Esophagus (tissue), 2 donors: ENCODE data around the gene UBE2J2. TPM values are rescaled to one million over a fixed set of nuclear protein-coding genes. Genes with fewer than 3 reads are reported as not detected.

Experiments used
- H3K27ac ChIP-seq, 2 donors: one replicate each; pipeline ENCODE4 v1.5.1; 2013; ENCODE audit warnings: low read depth in 2 of 2, mild to moderate bottlenecking in 2 of 2, inconsistent platforms in 1 of 2, low read length in 1 of 2, moderate library complexity in 1 of 2
- H3K27me3 ChIP-seq, 2 donors: one replicate each; pipeline ENCODE4 v1.6.1; 2013; ENCODE audit warnings: low read length in 2 of 2, control low read depth in 1 of 2, mild to moderate bottlenecking in 1 of 2; ENCODE audit not compliant: insufficient read depth in 2 of 2, control insufficient read depth in 1 of 2
- H3K36me3 ChIP-seq, 2 donors: one replicate each; pipeline ENCODE4 v1.6.1; 2013; ENCODE audit warnings: low read length in 1 of 2; ENCODE audit not compliant: control insufficient read depth in 2 of 2, insufficient read depth in 2 of 2
- H3K4me1 ChIP-seq, 2 donors: one replicate each; pipeline ENCODE4 v1.6.1; 2013; ENCODE audit warnings: low read length in 1 of 2; ENCODE audit not compliant: control insufficient read depth in 2 of 2, insufficient read depth in 2 of 2
- H3K4me3 ChIP-seq, 2 donors: one replicate each; pipeline ENCODE4 v1.5.1; 2013; ENCODE audit warnings: low read length in 2 of 2, mild to moderate bottlenecking in 2 of 2, low read depth in 1 of 2, moderate library complexity in 1 of 2
- H3K9me3 ChIP-seq, 2 donors: one replicate each; pipeline ENCODE4 v1.6.1; 2013; ENCODE audit warnings: mild to moderate bottlenecking in 2 of 2, low read depth in 1 of 2, low read length in 1 of 2, moderate library complexity in 1 of 2; ENCODE audit not compliant: control insufficient read depth in 2 of 2, insufficient read depth in 1 of 2
- WGBS, 2 donors: extraction: QIAGEN DNeasy Blood & Tissue Kit; methylation state at CpG; one replicate each; pipeline ENCODE4 v1.1.7; 2013; 5-methylcytosine and 5-hydroxymethylcytosine counted together
- polyA plus RNA-seq, 2 donors: library from polyadenylated mRNA; stranded (reverse); fragments of 200-250 nt; gene quantifications; one replicate each; pipeline ENCODE4 v1.2.3, GENCODE V29; 2013
- donor health status: healthy with polysubstance abuse.
- donor health status: Bipolar disorder and iron deficiency.

Gene UBE2J2
- polyA plus RNA-seq, 2 donors: 38.2 to 40.9 TPM

- H3K27ac ChIP-seq: peak overlapping the region; percentile 89 to 97
- peaks cover 4 to 29% of the 10 kb centered on the region in 2 donors for H3K4me1 ChIP-seq
- 12% methylated on average over 24 of the region's 24 CpGs for WGBS, 2 donors
- peaks cover 9 to 33% of the 10 kb centered on the region in 2 donors for H3K36me3 ChIP-seq
- no peaks in the 10 kb centered on the region for H3K9me3 ChIP-seq
- peak overlapping the region; percentile 88 to 91 for H3K4me3 ChIP-seq
- no peaks in the 10 kb centered on the region for H3K27me3 ChIP-seq
Observed at GRCh38 chr1:1230656-1231399, 42.8 kb downstream of the UBE2J2 start.

- no peaks in the 10 kb centered on the region for H3K27me3 ChIP-seq
- 90 to 93% methylated on average over 19 of the region's 19 CpGs for WGBS, 2 donors
- no peak overlapping the region for H3K4me3 ChIP-seq
- H3K4me1 ChIP-seq: peaks cover 8 to 39% of the 10 kb centered on the region in 2 donors
- H3K27ac ChIP-seq: no peak overlapping the region
- H3K9me3 ChIP-seq: no peaks in the 10 kb centered on the region
- H3K36me3 ChIP-seq: peaks cover 12 to 41% of the 10 kb centered on the region in 2 donors
Observed at GRCh38 chr1:1229770-1230169, 43.9 kb downstream of the UBE2J2 start.

DNA sequence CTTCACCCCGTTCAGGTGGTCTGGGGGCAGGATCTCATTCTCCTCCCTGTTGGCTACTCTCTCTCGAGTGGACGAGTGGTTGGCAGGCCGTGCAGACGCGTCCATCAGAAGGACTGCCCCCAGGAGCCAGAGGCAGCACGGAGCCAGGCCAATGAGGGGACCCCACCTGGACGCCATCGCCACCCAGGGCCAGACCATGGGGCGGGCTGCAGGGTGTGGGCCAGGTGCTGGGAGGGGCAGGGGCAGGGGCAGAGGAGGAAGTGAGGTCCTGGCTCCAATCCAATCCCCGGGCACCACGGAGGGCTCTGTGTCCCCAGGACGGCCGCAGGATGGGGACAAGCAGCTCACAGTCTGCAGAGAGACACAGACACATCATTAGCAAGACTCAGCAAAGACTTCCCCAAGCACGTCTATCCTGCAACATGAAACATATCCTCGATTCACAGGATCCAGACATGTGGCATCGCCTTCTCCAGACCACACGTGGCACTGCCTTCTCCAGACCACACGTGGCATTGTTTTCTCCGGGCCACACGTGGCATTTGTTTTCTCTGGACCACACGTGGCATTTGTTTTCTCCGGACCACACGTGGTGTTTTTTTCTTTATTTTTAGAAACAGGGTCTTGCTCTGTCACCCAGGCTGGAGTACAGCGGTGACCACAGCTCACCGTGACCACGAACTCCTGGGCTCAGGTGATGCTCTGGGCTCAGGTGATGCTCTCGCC, 44.9 kb downstream of the UBE2J2 start:
- H3K9me3 ChIP-seq: no peaks in the 10 kb centered on the region
- H3K27ac ChIP-seq: no peak overlapping the region
- H3K36me3 ChIP-seq: peaks cover 12 to 47% of the 10 kb centered on the region in 2 donors
- 87 to 89% methylated on average over 28 of the region's 28 CpGs for WGBS, 2 donors
- H3K4me1 ChIP-seq: peaks cover 8 to 39% of the 10 kb centered on the region in 2 donors
- H3K27me3 ChIP-seq: no peaks in the 10 kb centered on the region
- H3K4me3 ChIP-seq: no peak overlapping the region

GRCh38 chr1:1228187-1228586, 45.5 kb downstream of the UBE2J2 start:
- H3K36me3 ChIP-seq: peaks cover 12 to 51% of the 10 kb centered on the region in 2 donors
- no peaks in the 10 kb centered on the region for H3K9me3 ChIP-seq
- H3K4me1 ChIP-seq: peaks cover 8 to 37% of the 10 kb centered on the region in 2 donors
- 95 to 97% methylated on average over 30 of the region's 30 CpGs for WGBS, 2 donors
- no peaks in the 10 kb centered on the region for H3K27me3 ChIP-seq
- H3K27ac ChIP-seq: no peak overlapping the region
- no peak overlapping the region for H3K4me3 ChIP-seq

DNA sequence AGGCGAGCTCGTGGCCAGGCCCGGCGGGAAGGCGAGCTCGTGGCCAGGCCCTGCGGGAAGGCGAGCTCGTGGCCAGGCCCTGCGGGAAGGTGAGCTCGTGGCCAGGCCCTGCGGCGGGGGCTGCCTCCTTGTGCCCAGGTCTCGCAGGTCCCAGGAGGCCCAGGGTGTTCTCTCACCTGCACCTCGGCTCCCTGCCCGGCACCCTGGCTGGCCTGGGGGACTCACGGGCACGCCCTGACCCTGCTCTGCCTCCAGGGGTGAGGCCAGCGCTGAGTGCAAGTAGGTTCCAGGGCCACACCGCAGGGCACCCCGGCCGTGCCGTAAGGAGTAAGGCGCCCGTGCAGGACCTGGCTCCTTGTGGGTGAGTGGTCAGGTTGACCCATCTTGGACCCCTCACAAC, 46.3 kb downstream of the UBE2J2 start:
- H3K27ac ChIP-seq: no peak overlapping the region
- H3K36me3 ChIP-seq: peaks cover 15 to 59% of the 10 kb centered on the region in 2 donors
- WGBS, 2 donors: 93 to 95% methylated on average over 19 to 25 of the region's 25 CpGs
- H3K27me3 ChIP-seq: no peaks in the 10 kb centered on the region
- H3K9me3 ChIP-seq: peaks cover 0 to 3% of the 10 kb centered on the region in 2 donors
- peaks cover 6 to 32% of the 10 kb centered on the region in 2 donors for H3K4me1 ChIP-seq
- no peak overlapping the region for H3K4me3 ChIP-seq

DNA sequence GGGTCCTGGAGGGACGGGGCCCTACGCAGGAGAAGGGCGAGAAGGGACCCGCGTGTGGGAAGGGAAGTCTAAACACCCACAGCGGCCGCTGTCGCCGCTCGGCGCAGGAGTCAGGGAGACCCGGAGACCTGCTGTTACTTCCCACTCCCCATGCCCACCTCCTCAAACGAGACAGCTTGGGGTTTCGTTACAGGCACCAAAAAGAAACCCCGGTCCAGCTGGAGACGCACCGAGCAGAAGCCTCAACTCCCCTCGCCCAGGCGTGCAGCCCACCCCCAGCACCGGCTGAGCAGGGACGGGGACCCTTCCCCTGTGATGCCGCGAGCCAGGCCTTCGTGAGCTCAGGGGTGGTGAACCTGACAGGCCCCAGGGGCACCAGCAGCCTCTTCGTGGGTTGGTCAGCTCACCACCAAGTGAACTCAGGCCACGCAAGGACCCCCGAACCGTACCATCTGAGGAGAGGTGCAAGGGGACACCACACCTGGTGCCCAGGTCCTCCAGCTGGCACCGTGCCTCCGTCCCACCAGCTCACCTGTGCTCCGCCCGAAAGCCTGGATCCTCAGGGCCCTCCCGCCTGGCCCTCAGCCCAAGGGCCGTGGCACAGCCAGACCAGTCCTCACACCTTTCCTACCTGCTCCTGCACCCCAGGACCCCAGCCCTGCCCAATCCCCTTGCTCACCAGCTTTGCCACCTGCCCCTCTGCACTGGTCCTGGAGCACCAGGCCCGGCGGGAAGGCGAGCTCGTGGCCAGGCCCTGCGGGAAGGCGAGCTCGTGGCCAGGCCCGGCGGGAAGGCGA, 46.9 kb downstream of the UBE2J2 start:
- WGBS, 2 donors: 91 to 92% methylated on average over 41 to 44 of the region's 44 CpGs
- Histone ChIP-seq H3K4me3 (no peak overlapping the region), H3K27me3 (no peaks in the 10 kb centered on the region), H3K9me3 (peaks cover 0 to 3% of the 10 kb centered on the region in 2 donors), H3K36me3 (peaks cover 17 to 61% of the 10 kb centered on the region in 2 donors), H3K27ac (no peak overlapping the region), H3K4me1 (peaks cover 7 to 33% of the 10 kb centered on the region in 2 donors)

DNA sequence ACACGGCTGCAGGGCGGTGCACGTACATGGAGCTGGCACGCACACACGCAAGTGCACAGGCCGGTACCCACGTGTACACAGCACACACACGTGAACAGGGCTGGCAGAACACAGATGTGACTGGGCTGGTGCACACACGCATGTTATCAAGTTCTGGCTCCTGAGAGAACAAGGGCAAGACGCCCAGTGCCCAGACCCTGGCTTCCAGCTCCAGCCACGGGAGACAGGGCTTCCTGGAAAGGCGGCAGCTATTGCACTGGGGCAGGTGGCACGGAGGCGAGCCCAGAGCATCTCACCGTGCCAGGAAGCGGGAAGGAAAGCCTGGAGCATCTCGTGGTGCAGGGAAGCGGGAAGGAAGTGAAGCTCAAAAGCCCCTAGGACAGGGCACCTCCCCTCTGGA, 47.7 kb downstream of the UBE2J2 start:
- Histone ChIP-seq H3K9me3 (peaks cover 0 to 3% of the 10 kb centered on the region in 2 donors), H3K36me3 (peaks cover 19 to 65% of the 10 kb centered on the region in 2 donors), H3K27ac (no peak overlapping the region), H3K4me3 (no peak overlapping the region), H3K27me3 (no peaks in the 10 kb centered on the region), H3K4me1 (peaks cover 7 to 33% of the 10 kb centered on the region in 2 donors)
- WGBS, 2 donors: 72 to 79% methylated on average over 18 of the region's 18 CpGs

DNA sequence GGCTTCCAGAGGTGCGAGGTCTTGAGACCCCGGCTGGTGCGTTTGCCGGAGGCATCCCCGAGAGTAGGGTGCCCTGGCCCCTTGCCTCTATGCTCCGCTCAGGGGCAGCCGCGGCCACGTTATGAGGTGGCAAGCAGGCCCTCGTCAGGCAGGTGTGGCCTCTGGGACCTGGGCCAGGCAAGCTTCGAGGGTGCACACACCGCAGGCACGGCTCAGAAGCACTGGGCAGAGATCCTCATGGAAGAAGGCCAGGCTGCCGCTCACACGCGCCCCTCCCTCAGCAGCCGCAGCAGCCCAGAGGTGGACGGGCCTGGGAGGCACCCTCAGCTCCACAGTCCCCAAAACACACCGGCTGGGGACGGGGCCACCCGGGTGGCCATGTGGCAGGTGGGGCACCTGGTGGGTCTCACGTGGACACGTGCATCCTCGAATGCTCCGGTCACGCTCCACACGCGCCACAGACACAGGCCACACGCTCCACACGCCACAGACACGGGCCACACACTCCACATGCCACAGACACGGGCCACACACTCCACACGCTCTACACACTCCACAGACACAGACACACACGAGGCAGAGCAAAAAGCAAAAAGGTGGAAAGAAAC, 48.3 kb downstream of the UBE2J2 start:
- Histone ChIP-seq H3K36me3 (peaks cover 22 to 69% of the 10 kb centered on the region in 2 donors), H3K9me3 (peaks cover 0 to 3% of the 10 kb centered on the region in 2 donors), H3K27ac (no peak overlapping the region), H3K27me3 (no peaks in the 10 kb centered on the region), H3K4me1 (peaks cover 7 to 29% of the 10 kb centered on the region in 2 donors), H3K4me3 (no peak overlapping the region)
- 67 to 76% methylated on average over 34 of the region's 34 CpGs for WGBS, 2 donors

DNA sequence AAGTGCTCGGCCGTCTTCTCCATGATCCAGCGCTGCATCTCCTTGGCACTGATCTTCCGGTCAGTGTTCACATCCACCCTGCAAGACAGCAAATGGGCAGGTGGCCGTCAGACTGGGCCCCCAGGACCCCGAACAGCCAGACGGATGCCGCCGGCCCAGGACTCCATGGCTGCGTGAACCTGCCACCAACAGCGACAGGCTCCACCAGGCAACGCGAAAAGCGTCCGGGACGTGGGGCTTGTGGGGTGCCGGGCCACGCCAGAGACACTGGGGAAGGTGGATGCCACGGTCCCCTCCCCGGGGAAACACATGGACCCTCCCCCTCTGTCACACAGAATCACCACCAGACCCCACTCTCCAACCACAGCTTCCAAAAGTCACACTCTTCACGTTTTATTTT, 49.8 kb downstream of the UBE2J2 start:
- H3K4me1 ChIP-seq: peaks cover 7 to 19% of the 10 kb centered on the region in 2 donors
- WGBS, 2 donors: 93 to 98% methylated on average over 21 of the region's 21 CpGs

More for the DNA sequence above, 49.8 kb downstream of the UBE2J2 start:
- no peak overlapping the region for H3K4me3 ChIP-seq
- peaks cover 0 to 3% of the 10 kb centered on the region in 2 donors for H3K9me3 ChIP-seq
- H3K27me3 ChIP-seq: no peaks in the 10 kb centered on the region
- peaks cover 22 to 79% of the 10 kb centered on the region in 2 donors for H3K36me3 ChIP-seq
- H3K27ac ChIP-seq: no peak overlapping the region
